ENCODE results near the gene TRIOBP. TPM values are rescaled to one million over a fixed set of nuclear protein-coding genes. Genes with fewer than 3 reads are reported as not detected.
"Not testable (repeated sequence)": the region's sequence is repeated elsewhere in the genome, so short reads cannot be mapped to it uniquely, and the experiment has no call there.

Gene TRIOBP
- total RNA-seq, 1 donor from 2014 or later: 108 TPM

DNA sequence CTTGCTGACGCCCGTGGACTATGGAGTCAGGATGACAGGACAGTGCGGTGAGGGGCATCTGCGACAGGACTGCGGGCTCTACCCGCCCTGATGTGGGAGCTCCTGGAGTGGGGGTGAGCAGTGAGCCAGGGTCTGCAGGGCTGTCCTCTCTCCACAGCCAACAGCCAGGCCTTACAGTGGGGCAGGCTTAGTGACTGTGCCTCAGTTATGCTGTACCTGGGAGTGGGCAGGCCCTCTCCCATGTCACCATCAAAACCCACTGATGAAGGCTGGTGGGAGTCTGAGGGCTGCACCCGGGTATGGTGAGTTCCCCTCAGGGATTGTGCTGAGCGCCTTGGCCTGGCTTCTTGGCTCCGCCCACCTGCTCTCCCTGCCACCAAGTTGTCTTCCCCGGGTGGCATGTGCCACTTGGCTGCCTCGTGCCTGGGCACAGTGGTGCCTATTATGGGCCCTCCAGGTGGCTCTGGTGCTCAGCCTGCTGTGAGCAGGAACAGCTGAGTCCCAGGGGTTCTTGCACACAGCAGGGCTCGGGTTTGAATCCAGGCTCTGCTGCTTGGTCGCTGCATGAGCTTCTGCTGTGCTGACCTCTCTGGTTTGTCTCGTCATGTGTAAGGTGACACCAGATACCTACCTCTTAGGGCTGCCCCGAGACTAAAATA lies 4.1 kb upstream of the TRIOBP start:
- Histone ChIP-seq H3K36me3 (peaks cover 0 to 41% of the 10 kb centered on the region in 2 donors), H3K4me1 (peaks cover 15% of the 10 kb centered on the region)
- no peak for DNase-seq (ENCODE audit: extremely low spot score in 2 of 2)

DNA sequence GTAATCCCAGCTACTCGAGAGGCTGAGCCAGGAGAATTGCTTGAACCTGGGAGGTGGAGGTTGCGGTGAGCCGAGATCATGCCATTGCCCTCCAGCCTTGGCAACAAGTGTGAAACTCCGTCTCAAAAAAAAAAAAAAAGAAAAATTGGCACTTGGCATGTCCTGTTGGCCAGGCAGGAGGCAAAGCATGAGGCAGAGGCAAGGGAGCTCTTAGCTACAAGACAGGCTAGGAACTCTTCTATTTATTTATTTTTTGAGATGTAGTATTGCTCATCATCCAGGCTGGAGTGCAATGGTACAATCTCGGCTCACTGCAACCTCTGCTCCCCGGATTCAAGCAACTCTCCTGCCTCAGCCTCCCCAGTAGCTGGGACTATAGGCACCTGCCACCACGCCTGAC lies 2.7 kb upstream of the TRIOBP start:
- H3K4me3 ChIP-seq; H3K27ac ChIP-seq; DNase-seq (ENCODE audit: extremely low spot score in 2 of 2); H3K9me3 ChIP-seq; H3K27me3 ChIP-seq; intact Hi-C loops (cut with DNase I): not testable (repeated sequence)
- Histone ChIP-seq H3K36me3 (peaks cover 0 to 41% of the 10 kb centered on the region in 2 donors), H3K4me1 (peaks cover 14% of the 10 kb centered on the region)

More for the DNA sequence above, 4.1 kb upstream of the TRIOBP start:
- no peak overlapping the region for H3K4me3 ChIP-seq
- intact Hi-C loops (cut with DNase I): no loop called here
- H3K27me3 ChIP-seq: no peaks in the 10 kb centered on the region
- H3K27ac ChIP-seq: no peak overlapping the region
- TF ChIP-seq POLR2A (IDR thresholded peaks at IDR 0.05) (no peak), CTCF (IDR thresholded peaks at IDR 0.05) (no peak), POLR2AphosphoS5 (IDR thresholded peaks at IDR 0.05; ENCODE audit: insufficient read depth in 1 of 2, low read depth in 1 of 2) (no peak)
- H3K9me3 ChIP-seq: no peaks in the 10 kb centered on the region

DNA sequence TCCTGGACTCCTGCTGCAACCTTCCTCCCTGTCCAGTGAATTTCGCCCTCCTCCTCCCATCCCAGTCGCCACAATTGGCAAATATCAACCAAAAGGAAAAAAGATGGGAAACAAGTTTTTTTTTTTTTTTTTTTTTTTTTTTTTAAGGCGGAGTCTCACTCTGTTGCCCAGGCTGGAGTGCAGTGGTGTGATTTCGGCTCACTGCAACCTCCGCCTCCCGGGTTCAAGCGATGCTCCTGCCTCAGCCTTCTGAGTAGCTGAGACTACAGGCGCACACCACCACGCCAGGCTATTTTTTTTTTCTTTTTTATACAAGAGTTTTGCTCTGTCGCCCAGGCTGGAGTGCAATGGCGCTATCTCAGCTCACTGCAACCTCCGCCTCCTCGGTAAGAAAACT lies 590 bp upstream of the TRIOBP start:
- H3K9me3 ChIP-seq; DNase-seq (ENCODE audit: extremely low spot score in 2 of 2); intact Hi-C loops (cut with DNase I); H3K27ac ChIP-seq; H3K27me3 ChIP-seq: not testable (repeated sequence)
- Histone ChIP-seq H3K4me1 (peaks cover 14% of the 10 kb centered on the region), H3K36me3 (peaks cover 0 to 33% of the 10 kb centered on the region in 2 donors), H3K4me3 (peak overlapping the region; percentile 18 to 22)

DNA sequence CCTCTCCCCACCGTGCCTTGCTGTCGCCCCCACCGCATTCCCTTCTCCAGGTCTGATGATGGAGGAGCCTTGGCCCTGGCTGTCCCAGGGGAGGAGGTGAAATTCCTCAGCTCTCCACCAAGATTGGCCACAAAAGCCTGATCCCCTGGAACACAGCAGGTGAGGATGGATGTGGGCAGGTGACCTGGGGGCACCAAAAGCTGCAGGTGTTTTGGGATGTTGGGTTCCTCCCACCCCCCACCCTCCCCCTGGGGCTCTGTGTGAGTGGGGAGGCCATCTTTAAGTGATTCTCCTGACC lies 639 bp downstream of the TRIOBP start:
- intact Hi-C loops (cut with DNase I): no loop called here

GRCh38 chr22:37701141-37701786 lies 4.4 kb downstream of the TRIOBP start:
- intact Hi-C loops (cut with DNase I): no loop called here

More for the DNA sequence above, 639 bp downstream of the TRIOBP start:
- Histone ChIP-seq H3K27me3 (no peaks in the 10 kb centered on the region), H3K27ac (peak overlapping the region; percentile 5), H3K4me1 (peaks cover 14% of the 10 kb centered on the region), H3K4me3 (no peak overlapping the region), H3K9me3 (no peaks in the 10 kb centered on the region), H3K36me3 (peaks cover 0 to 21% of the 10 kb centered on the region in 2 donors)
- TF ChIP-seq POLR2A (IDR thresholded peaks at IDR 0.05) (no peak), CTCF (IDR thresholded peaks at IDR 0.05) (no peak)
- DNase-seq (ENCODE audit: extremely low spot score in 2 of 2): no peak

More at GRCh38 chr22:37701141-37701786, 4.4 kb downstream of the TRIOBP start:
- H3K36me3 ChIP-seq: no peaks in the 10 kb centered on the region
- no peaks in the 10 kb centered on the region for H3K9me3 ChIP-seq
- H3K4me3 ChIP-seq: no peak overlapping the region
- no peak overlapping the region for H3K27ac ChIP-seq
- no peaks in the 10 kb centered on the region for H3K27me3 ChIP-seq
- DNase-seq (ENCODE audit: extremely low spot score in 2 of 2): no peak
- peaks cover 10% of the 10 kb centered on the region for H3K4me1 ChIP-seq
- TF ChIP-seq POLR2A (IDR thresholded peaks at IDR 0.05): no peak
- no peak for TF ChIP-seq CTCF (IDR thresholded peaks at IDR 0.05)
- no peak for TF ChIP-seq POLR2AphosphoS5 (IDR thresholded peaks at IDR 0.05; ENCODE audit: insufficient read depth in 1 of 2, low read depth in 1 of 2)
